Pancreas (tissue), 10 donors: ENCODE data around the gene SRRM2. TPM values are rescaled to one million over a fixed set of nuclear protein-coding genes. Genes with fewer than 3 reads are reported as not detected.

ENCODE experiments used
- ATAC-seq, 4 donors: fragments of 200-7000 bp; cut with Tn5 transposase; one replicate each; pipeline versions ENCODE4 v1.8.0 to v1.9.1; 2020; ENCODE audit warnings: mild to moderate bottlenecking in 4 of 4, moderate library complexity in 4 of 4
- DNase-seq, 6 donors: peaks; one replicate each; pipeline ENCODE4 v3.0.0-alpha.2; 2020
- FAIRE-seq: peaks from 2 replicates; lab custom pipeline; 2012; peaks lifted over from hg19 to GRCh38; lab: Jason Lieb, UNC
- H3K27ac ChIP-seq, 4 donors: fragments of 200-600 bp; sonication (generic); 1 replicate in 3 of 4; 2 replicates in 1 of 4; pipeline versions ENCODE4 v1.5.0 to v1.8.0; 2020
- H3K27me3 ChIP-seq, 4 donors: fragments of 200-600 bp; one replicate each; pipeline ENCODE4 v1.8.0; 2021
- H3K36me3 ChIP-seq, 3 donors: fragments of 200-600 bp; sonication (generic) in 1 of 3; one replicate each; pipeline versions ENCODE4 v1.5.0 to v1.8.0; 2020 to 2021
- H3K4me1 ChIP-seq, 3 donors: fragments of 200-600 bp; one replicate each; pipeline ENCODE4 v1.8.0; 2021
- H3K4me3 ChIP-seq, 4 donors: fragments of 200-600 bp; sonication (generic) in 2 of 4; one replicate each; pipeline versions ENCODE4 v1.5.0 to v1.8.0; 2020 to 2021
- H3K9me3 ChIP-seq, 4 donors: fragments of 200-600 bp; one replicate each; pipeline ENCODE4 v1.8.0; 2021
- CTCF ChIP-seq, 4 donors: fragments of 200-600 bp; sonication (generic) in 3 of 4; IDR thresholded peaks; one replicate each; pipeline versions ENCODE4 v1.5.0 to v1.8.0; 2021; ENCODE audit warnings: antibody characterized with exemption in 4 of 4
- WGBS, 2 donors: extraction: QIAGEN DNeasy Blood & Tissue Kit; methylation state at CpG; one replicate each; pipeline ENCODE4 v1.1.7; 2013; 5-methylcytosine and 5-hydroxymethylcytosine counted together
- intact Hi-C, 3 donors: fragments of 100-400 bp; cut with DNase I; formaldehyde crosslinking; loops; one replicate each; pipeline versions ENCODE4 v1.11.1 to v1.14.2; 2022
- polyA plus RNA-seq, 2 donors: library from polyadenylated mRNA; stranded (reverse); fragments of 200-250 nt; gene quantifications; one replicate each; pipeline ENCODE4 v1.2.3, GENCODE V29; 2013
- total RNA-seq, 6 donors: library from RNA; stranded (reverse); fragmentation: NEBNext Ultra II Directional in 4 of 6; extraction: Animal tissue kit (Norgen Biotek cat#: 25700) in 4 of 6; gene quantifications; one replicate each; pipeline versions ENCODE4 v1.2.1 to v1.2.4, GENCODE V29; 2021 to 2023
- donor health status: healthy with polysubstance abuse.
- donor health status: DM: no; HTN: no; CAD: no; lungs with moderate emphysema.
- donor health status: DM: no; HTN: no; CAD: no.
- donor health status: control.
- donor health status: control.
- donor health status: Bipolar disorder and iron deficiency.
- donor health status: DM: yes; HTN: yes; CAD: no.
- donor health status: DM: no; HTN: no; CAD: no.
- donor health status: DM: no; HTN: no; CAD: no.
- donor health status: DM: yes; HTN: yes; CAD: no.

SRRM2 gene
- total and polyA plus RNA-seq, 8 donors: 244 to 1,932 (median 380) TPM

- WGBS, 2 donors: 0 to 1% methylated on average over 51 to 82 of the region's 82 CpGs
- Histone ChIP-seq H3K4me1 (peaks cover 10 to 24% (median 23%) of the 10 kb centered on the region in 3 donors), H3K27me3 (no peaks in the 10 kb centered on the region), H3K36me3 (peaks cover 0 to 12% (median 11%) of the 10 kb centered on the region in 3 donors), H3K27ac (peak overlapping the region; percentile 98 to 99 (median 98)), H3K9me3 (no peaks in the 10 kb centered on the region), H3K4me3 (peak overlapping the region; percentile 52 to 95 (median 56))
- intact Hi-C loops: no loop called here
- no peak for TF ChIP-seq CTCF (IDR thresholded peaks at IDR 0.05)
- DNase-seq (peak; percentile 83 to 94 (median 92)), FAIRE-seq (no peak), ATAC-seq (peak; percentile 76 to 84 (median 82))
Measured at GRCh38 chr16:2752850-2753732, 653 bp downstream of the SRRM2 start.

GRCh38 chr16:2753733-2754020, 1.2 kb downstream of the SRRM2 start:
- FAIRE-seq (no peak), ATAC-seq (peak in 1 of 4 donors; percentile 5), DNase-seq (no peak)
- Histone ChIP-seq H3K27me3 (no peaks in the 10 kb centered on the region), H3K27ac (peak overlapping the region in 2 of 4 donors; percentile 98 to 99), H3K4me3 (peak overlapping the region; percentile 52 to 95 (median 56)), H3K9me3 (no peaks in the 10 kb centered on the region), H3K4me1 (peaks cover 10 to 24% (median 23%) of the 10 kb centered on the region in 3 donors), H3K36me3 (peaks cover 2 to 18% (median 17%) of the 10 kb centered on the region in 3 donors)
- 1 to 2% methylated on average over 7 of the region's 7 CpGs for WGBS, 2 donors
- no peak for TF ChIP-seq CTCF (IDR thresholded peaks at IDR 0.05)
- intact Hi-C loops: no loop called here

- ATAC-seq (no peak), DNase-seq (no peak), FAIRE-seq (no peak)
- no peak overlapping the region for H3K27ac ChIP-seq
- peaks cover 10 to 23% (median 20%) of the 10 kb centered on the region in 3 donors for H3K4me1 ChIP-seq
- WGBS, 2 donors: 8% methylated on average over 3 of the region's 3 CpGs
- H3K9me3 ChIP-seq: no peaks in the 10 kb centered on the region
- H3K27me3 ChIP-seq: no peaks in the 10 kb centered on the region
- intact Hi-C loops: no loop called here
- TF ChIP-seq CTCF (IDR thresholded peaks at IDR 0.05): no peak
- peak overlapping the region in 3 of 4 donors; percentile 52 to 95 (median 58) for H3K4me3 ChIP-seq
- H3K36me3 ChIP-seq: peaks cover 3 to 32% (median 32%) of the 10 kb centered on the region in 3 donors
Measured at GRCh38 chr16:2755158-2755557, 2.7 kb downstream of the SRRM2 start.

GRCh38 chr16:2756288-2757015, 4.0 kb downstream of the SRRM2 start:
- no peak for TF ChIP-seq CTCF (IDR thresholded peaks at IDR 0.05)
- FAIRE-seq: no peak
- no peak overlapping the region for H3K27ac ChIP-seq
- no peaks in the 10 kb centered on the region for H3K9me3 ChIP-seq
- no peak for ATAC-seq
- H3K4me1 ChIP-seq: peaks cover 10 to 23% (median 20%) of the 10 kb centered on the region in 3 donors
- peak in 1 of 6 donors; percentile 75 for DNase-seq
- intact Hi-C loops: no loop called here
- no peak overlapping the region for H3K4me3 ChIP-seq
- WGBS, 2 donors: 86 to 88% methylated on average over 30 of the region's 30 CpGs
- no peaks in the 10 kb centered on the region for H3K27me3 ChIP-seq
- peaks cover 8 to 45% (median 41%) of the 10 kb centered on the region in 3 donors for H3K36me3 ChIP-seq
